ENCODE measurements around the gene ADM5. TPM values are rescaled to one million over a fixed set of nuclear protein-coding genes. Genes with fewer than 3 reads are reported as not detected.

ADM5 gene
- total RNA-seq, 1 donor from 2014 or later: 9.5 TPM

- ChIA-PET POLR2A (interaction anchor here (0.6 to 7.4 kb wide), 13 partner anchors 9 to 1152 kb away, joined by 3 to 88 read pairs (median 4); partner anchors contain the start of genes PRMT1, PRR12, RPS11 and RRAS), CTCF (interaction anchor here (1.5 to 2.2 kb wide), 4 partner anchors 9 to 21 kb away, joined by 3 to 8 read pairs (median 4); no protein-coding TSS in a partner anchor)
- intact Hi-C loops (cut with micrococcal nuclease): loop anchor here (1.0 to 2.0 kb wide), 4 partner anchors 13 to 211 kb away; partner anchors contain the start of genes ALDH16A1, PRMT1, PRR12 and SCAF1
- TF ChIP-seq, protein P1, sequence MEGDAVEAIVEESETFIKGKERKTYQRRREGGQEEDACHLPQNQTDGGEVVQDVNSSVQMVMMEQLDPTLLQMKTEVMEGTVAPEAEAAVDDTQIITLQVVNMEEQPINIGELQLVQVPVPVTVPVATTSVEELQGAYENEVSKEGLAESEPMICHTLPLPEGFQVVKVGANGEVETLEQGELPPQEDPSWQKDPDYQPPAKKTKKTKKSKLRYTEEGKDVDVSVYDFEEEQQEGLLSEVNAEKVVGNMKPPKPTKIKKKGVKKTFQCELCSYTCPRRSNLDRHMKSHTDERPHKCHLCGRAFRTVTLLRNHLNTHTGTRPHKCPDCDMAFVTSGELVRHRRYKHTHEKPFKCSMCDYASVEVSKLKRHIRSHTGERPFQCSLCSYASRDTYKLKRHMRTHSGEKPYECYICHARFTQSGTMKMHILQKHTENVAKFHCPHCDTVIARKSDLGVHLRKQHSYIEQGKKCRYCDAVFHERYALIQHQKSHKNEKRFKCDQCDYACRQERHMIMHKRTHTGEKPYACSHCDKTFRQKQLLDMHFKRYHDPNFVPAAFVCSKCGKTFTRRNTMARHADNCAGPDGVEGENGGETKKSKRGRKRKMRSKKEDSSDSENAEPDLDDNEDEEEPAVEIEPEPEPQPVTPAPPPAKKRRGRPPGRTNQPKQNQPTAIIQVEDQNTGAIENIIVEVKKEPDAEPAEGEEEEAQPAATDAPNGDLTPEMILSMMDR (IDR thresholded peaks at IDR 0.05): no peak
- Mint-ChIP-seq H3K36me3 (ENCODE audit: low read depth) (peaks cover 51% of the 10 kb centered on the region), H3K4me1 (peaks cover 36% of the 10 kb centered on the region), H3K4me3 (peak overlapping the region; percentile 98), H3K27me3 (no peaks in the 10 kb centered on the region), H3K27ac (peak overlapping the region; percentile 95), H3K9me3 (no peaks in the 10 kb centered on the region)
- ATAC-seq (ENCODE audit: low read depth) (peak; percentile 66), DNase-seq (peak; percentile 76)
These were observed 25.0 kb upstream of the ADM5 start for GRCh38 chr19:49664171-49665035.

DNA sequence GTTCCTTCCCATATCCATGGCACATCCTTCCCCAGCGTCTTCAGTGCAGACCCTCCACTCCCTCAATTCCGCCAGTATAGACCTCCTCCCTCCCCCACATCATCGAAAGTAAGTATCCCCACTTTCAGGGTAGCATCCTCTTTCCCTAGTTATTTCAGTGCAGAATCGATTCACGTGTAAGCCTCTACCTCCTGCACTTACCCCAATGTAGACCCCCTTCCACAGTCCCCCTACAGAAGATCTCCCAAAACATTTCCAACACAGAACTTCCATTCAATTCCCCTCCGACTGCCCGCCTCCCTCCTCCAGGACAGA, 24.4 kb upstream of the ADM5 start:
- Mint-ChIP-seq H3K27me3 (no peaks in the 10 kb centered on the region), H3K9me3 (no peaks in the 10 kb centered on the region), H3K36me3 (ENCODE audit: low read depth) (peaks cover 51% of the 10 kb centered on the region), H3K27ac (peak overlapping the region; percentile 95), H3K4me1 (peaks cover 40% of the 10 kb centered on the region), H3K4me3 (peak overlapping the region; percentile 98)
- intact Hi-C loops (cut with micrococcal nuclease): loop anchor here (1.0 to 2.0 kb wide), 4 partner anchors 12 to 212 kb away; partner anchors contain the start of genes ALDH16A1, PRMT1, PRR12 and SCAF1
- ATAC-seq (ENCODE audit: low read depth) (peak; percentile 1), DNase-seq (no peak)
- TF ChIP-seq, protein P1 (IDR thresholded peaks at IDR 0.05): no peak
- CTCF ChIA-PET: interaction anchor here (1.5 to 2.5 kb wide), 5 partner anchors 8 to 20 kb away, joined by 3 to 8 read pairs (median 4); no protein-coding TSS in a partner anchor
- POLR2A ChIA-PET: interaction anchor here (0.6 to 7.4 kb wide), 9 partner anchors 10 to 1152 kb away, joined by 3 to 88 read pairs (median 6); partner anchors contain the start of genes PRMT1, PRR12, RPS11 and RRAS

DNA sequence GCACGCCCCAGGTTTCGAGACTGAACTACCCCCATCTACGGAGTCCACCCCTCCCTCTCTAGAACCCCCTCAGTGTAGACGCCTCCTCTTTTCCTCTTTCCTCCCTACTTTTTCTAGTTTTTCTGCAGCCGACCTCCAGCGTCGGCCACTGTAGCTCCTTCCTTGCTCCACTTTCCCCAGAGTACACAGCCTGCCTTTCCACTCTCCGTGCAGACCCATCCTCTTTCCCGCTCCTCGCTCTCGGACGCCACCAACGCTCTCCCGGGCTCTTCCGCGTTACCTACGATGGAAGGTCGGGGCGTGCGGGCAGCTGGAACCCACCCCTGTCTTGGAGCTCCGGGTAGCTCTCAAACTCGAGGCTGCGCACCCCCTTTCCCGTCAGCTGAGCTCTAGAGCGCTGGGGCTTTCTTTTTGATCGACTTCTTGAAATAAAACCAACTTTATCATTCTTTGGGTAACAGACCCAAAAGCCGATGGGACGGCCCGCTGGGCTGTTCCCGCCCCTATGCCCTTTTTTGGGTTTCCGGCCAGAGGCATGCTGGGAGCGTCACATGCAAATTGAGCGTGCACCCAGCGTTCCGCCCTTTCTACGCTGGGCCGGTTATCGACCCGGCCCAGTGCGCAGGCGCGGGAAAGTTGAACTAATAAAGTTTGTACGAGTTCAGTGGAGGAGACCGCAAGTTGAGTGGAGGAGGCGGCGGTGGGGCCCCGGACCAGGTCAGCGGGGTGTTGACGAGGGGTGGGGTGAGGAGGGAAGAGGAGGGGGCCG, 23.9 kb upstream of the ADM5 start, which contains the start of the genes BCL2L12 and IRF3:
Gene BCL2L12 (plus strand): TSS at position 583 of the 769 bp plus-strand sequence. CDS start 760 bp downstream, outside the sequence.
Gene IRF3 (minus strand): TSS at position 507 of the 769 bp plus-strand sequence. CDS start 1,019 bp downstream, outside the sequence.
- ATAC-seq (ENCODE audit: low read depth) (peak; percentile 86), DNase-seq (peak; percentile 99)
- Mint-ChIP-seq H3K9me3 (no peaks in the 10 kb centered on the region), H3K36me3 (ENCODE audit: low read depth) (peaks cover 46% of the 10 kb centered on the region), H3K4me1 (peaks cover 40% of the 10 kb centered on the region), H3K27me3 (no peaks in the 10 kb centered on the region), H3K4me3 (peak within 1 kb of the TSS; percentile 98), H3K27ac (peak within 1 kb of the TSS; percentile 95)
- ChIA-PET CTCF (interaction anchor here (1.5 to 2.5 kb wide), 4 partner anchors 11 to 20 kb away, joined by 4 to 8 read pairs (median 6); no protein-coding TSS in a partner anchor), POLR2A (interaction anchor here (0.5 to 7.4 kb wide), 10 partner anchors 10 to 1865 kb away, joined by 3 to 88 read pairs (median 5); partner anchors contain the start of genes PRMT1, PRR12, RPS11 and RRAS)
- TF ChIP-seq, protein P1 (IDR thresholded peaks at IDR 0.05): no peak
- intact Hi-C loops (cut with micrococcal nuclease): loop anchor here (1.0 to 2.0 kb wide), 4 partner anchors 12 to 212 kb away; partner anchors contain the start of genes ALDH16A1, PRMT1, PRR12 and SCAF1

- intact Hi-C loops (cut with micrococcal nuclease): no loop called here
- H3K4me3 Mint-ChIP-seq: peak overlapping the region; percentile 98
- POLR2A ChIA-PET: interaction anchor here (0.5 to 7.4 kb wide), 7 partner anchors 10 to 1865 kb away, joined by 3 to 88 read pairs (median 12); partner anchors contain the start of genes PRMT1, PRR12, RRAS and SCAF1
- H3K36me3 Mint-ChIP-seq (ENCODE audit: low read depth): peaks cover 42% of the 10 kb centered on the region
- H3K9me3 Mint-ChIP-seq: no peaks in the 10 kb centered on the region
- ATAC-seq (ENCODE audit: low read depth) (no peak), DNase-seq (no peak)
- peaks cover 40% of the 10 kb centered on the region for H3K4me1 Mint-ChIP-seq
- CTCF ChIA-PET: interaction anchor here (1.5 to 2.5 kb wide), 2 partner anchors 13 to 15 kb away, joined by 4 to 7 read pairs; no protein-coding TSS in a partner anchor
- no peaks in the 10 kb centered on the region for H3K27me3 Mint-ChIP-seq
- H3K27ac Mint-ChIP-seq: peak overlapping the region; percentile 95
- TF ChIP-seq, protein P1 (IDR thresholded peaks at IDR 0.05): no peak
These were observed 23.3 kb upstream of the ADM5 start for GRCh38 chr19:49666120-49666444.
